HFF-Myc (cell line): Measurements from ENCODE around the gene ACOT4.

Source experiments
- DNase-seq: peaks from one replicate; pipeline ENCODE4 v3.0.0-alpha.2; 2011; ENCODE audit warnings: low read depth; ENCODE audit errors: extremely low read depth
- H3K4me3 ChIP-seq: replicated peaks from 2 replicates; pipeline ENCODE4 v1.5.1; 2011; ENCODE audit warnings: low read depth, mild to moderate bottlenecking, control low read depth, low read length
- TF ChIP-seq, protein P1 (sequence below): IDR thresholded peaks from 2 replicates; pipeline ENCODE4 v1.5.1; 2012; ENCODE audit warnings: mild to moderate bottlenecking, low read depth, low read length, control low read depth; ENCODE audit errors: missing control alignments

ACOT4 gene

DNA sequence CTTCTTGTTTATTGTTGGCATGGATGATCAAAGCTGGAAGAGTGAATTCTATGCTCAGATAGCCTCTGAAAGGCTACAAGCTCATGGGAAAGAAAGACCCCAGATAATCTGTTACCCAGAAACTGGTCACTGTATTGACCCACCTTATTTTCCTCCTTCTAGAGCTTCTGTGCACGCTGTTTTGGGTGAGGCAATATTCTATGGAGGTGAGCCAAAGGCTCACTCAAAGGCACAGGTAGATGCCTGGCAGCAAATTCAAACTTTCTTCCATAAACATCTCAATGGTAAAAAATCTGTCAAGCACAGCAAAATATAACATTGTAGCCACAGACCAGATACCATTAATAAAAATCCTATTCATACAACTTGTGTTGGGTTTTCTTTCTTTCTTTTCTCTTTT is 27.9 kb downstream of the ACOT4 start:
- H3K4me3 ChIP-seq: no peak overlapping the region
- no peak for DNase-seq
- TF ChIP-seq, protein P1, sequence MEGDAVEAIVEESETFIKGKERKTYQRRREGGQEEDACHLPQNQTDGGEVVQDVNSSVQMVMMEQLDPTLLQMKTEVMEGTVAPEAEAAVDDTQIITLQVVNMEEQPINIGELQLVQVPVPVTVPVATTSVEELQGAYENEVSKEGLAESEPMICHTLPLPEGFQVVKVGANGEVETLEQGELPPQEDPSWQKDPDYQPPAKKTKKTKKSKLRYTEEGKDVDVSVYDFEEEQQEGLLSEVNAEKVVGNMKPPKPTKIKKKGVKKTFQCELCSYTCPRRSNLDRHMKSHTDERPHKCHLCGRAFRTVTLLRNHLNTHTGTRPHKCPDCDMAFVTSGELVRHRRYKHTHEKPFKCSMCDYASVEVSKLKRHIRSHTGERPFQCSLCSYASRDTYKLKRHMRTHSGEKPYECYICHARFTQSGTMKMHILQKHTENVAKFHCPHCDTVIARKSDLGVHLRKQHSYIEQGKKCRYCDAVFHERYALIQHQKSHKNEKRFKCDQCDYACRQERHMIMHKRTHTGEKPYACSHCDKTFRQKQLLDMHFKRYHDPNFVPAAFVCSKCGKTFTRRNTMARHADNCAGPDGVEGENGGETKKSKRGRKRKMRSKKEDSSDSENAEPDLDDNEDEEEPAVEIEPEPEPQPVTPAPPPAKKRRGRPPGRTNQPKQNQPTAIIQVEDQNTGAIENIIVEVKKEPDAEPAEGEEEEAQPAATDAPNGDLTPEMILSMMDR: no peak

DNA sequence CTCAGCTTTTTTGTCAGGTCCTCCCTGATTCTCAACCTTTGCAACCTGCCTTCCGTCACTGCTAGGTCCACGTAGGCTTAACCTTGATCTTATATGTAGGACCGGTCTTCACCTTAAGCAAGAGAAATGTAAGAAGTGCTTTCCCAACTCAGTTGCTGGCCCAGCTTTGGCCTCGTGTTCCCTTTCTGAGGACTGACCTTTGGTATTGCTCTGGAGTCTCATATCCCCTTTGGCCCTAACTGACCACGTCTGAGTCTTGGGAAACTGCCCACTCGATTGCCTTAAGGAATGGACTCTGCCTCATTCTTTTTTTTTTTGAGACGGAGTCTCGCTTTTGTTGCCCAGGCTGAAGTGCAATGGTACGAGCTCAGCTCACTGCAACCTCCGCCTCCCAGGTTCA is 28.6 kb downstream of the ACOT4 start:
- H3K4me3 ChIP-seq: no peak overlapping the region
- TF ChIP-seq, protein P1: no peak
- no peak for DNase-seq

- no peak overlapping the region for H3K4me3 ChIP-seq
- TF ChIP-seq, protein P1: no peak
- DNase-seq: no peak
Measured at GRCh38 chr14:73623504-73624054, 31.9 kb downstream of the ACOT4 start.

DNA sequence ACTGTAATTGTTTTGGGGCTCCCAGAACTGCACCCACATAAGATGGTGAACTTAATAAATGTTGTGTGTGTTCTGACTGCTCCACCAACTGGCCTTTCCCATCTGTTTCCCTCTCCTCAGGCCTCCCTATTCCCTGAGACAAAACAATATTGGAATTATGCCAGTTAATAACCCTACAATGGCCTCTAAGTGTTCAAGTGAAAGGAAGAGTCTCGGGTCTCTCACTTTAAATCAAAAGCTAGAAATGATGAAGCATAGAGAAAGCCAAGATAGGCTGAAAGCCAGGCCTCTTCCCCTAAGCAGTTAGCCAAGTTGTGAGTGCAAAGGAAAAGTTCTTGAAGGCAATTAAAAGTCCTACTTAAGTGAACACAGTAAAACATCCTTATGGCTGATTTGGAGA is 34.0 kb downstream of the ACOT4 start:
- no peak for DNase-seq
- H3K4me3 ChIP-seq: no peak overlapping the region
- TF ChIP-seq, protein P1: no peak

DNA sequence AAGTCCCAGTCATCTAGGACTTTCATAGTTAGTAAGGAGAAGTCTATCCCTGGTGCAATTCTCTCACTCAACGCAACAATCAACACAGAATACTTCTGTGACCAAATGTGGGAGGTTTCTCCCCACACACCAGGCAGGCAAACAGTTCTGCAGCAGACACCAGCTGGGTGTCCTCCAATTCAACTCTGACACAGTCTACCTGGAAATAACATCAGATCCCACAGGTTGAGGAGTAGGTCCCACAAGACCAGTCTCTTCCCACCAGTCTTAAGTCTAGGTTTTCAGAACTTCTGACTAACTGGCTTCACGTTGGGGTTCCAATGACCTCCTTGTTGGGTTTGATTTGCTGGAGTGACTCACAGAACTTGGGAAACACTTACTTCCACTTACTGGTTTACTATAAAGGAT is 35.5 kb downstream of the ACOT4 start:
- no peak overlapping the region for H3K4me3 ChIP-seq
- no peak for DNase-seq
- TF ChIP-seq, protein P1: no peak

- no peak overlapping the region for H3K4me3 ChIP-seq
- DNase-seq: no peak
- TF ChIP-seq, protein P1: no peak
Measured at GRCh38 chr14:73630009-73630780, 38.5 kb downstream of the ACOT4 start.
